Measurements from ENCODE around the gene HEXD.
"Not testable (repeated sequence)": the region's sequence is repeated elsewhere in the genome, so short reads cannot be mapped to it uniquely, and the experiment has no call there.

HEXD gene

GRCh38 chr17:82457073-82457928 is 39.2 kb downstream of the HEXD start:
- H3K27ac ChIP-seq: peak overlapping the region; percentile 99
- H3K36me3 ChIP-seq: peaks cover 25% of the 10 kb centered on the region
- no peaks in the 10 kb centered on the region for H3K9me3 ChIP-seq
- peak overlapping the region; percentile 88 to 99 for H3K4me3 ChIP-seq (ENCODE audit: low read depth in 1 of 2, low read length in 1 of 2)
- no peak for TF ChIP-seq CTCF (IDR thresholded peaks at IDR 0.05)
- no peaks in the 10 kb centered on the region for H3K27me3 ChIP-seq
- H3K4me1 ChIP-seq (ENCODE audit: control insufficient read depth in 1 of 2, insufficient read depth in 1 of 2, low read depth in 1 of 2, low read length in 1 of 2): peaks cover 42 to 50% of the 10 kb centered on the region in 2 experiments

GRCh38 chr17:82457929-82458178 is 39.7 kb downstream of the HEXD start:
- Histone ChIP-seq H3K4me1 (ENCODE audit: control insufficient read depth in 1 of 2, insufficient read depth in 1 of 2, low read depth in 1 of 2, low read length in 1 of 2) (peaks cover 42 to 51% of the 10 kb centered on the region in 2 experiments), H3K4me3 (ENCODE audit: low read depth in 1 of 2, low read length in 1 of 2) (peak overlapping the region; percentile 88 to 99), H3K27me3 (no peaks in the 10 kb centered on the region), H3K27ac (peak overlapping the region; percentile 99), H3K36me3 (peaks cover 31% of the 10 kb centered on the region), H3K9me3 (no peaks in the 10 kb centered on the region)
- no peak for TF ChIP-seq CTCF (IDR thresholded peaks at IDR 0.05)

GRCh38 chr17:82458179-82458884 is 40.2 kb downstream of the HEXD start, which contains the start of gene NARF:
Gene NARF (plus strand): TSS chr17:82458741. CDS start chr17:82458804, 63 bp downstream.
- Histone ChIP-seq H3K27ac (peak within 1 kb of the TSS; percentile 99), H3K9me3 (no peaks in the 10 kb centered on the region), H3K4me3 (ENCODE audit: low read depth in 1 of 2, low read length in 1 of 2) (peak within 1 kb of the TSS; percentile 88 to 99), H3K4me1 (ENCODE audit: control insufficient read depth in 1 of 2, insufficient read depth in 1 of 2, low read depth in 1 of 2, low read length in 1 of 2) (peaks cover 42 to 51% of the 10 kb centered on the region in 2 experiments), H3K27me3 (no peaks in the 10 kb centered on the region), H3K36me3 (peaks cover 36% of the 10 kb centered on the region)
- TF ChIP-seq CTCF (IDR thresholded peaks at IDR 0.05): no peak

GRCh38 chr17:82458885-82459424 is 40.8 kb downstream of the HEXD start:
- no peaks in the 10 kb centered on the region for H3K9me3 ChIP-seq
- peaks cover 42% of the 10 kb centered on the region for H3K36me3 ChIP-seq
- H3K27me3 ChIP-seq: no peaks in the 10 kb centered on the region
- no peak for TF ChIP-seq CTCF (IDR thresholded peaks at IDR 0.05)
- H3K27ac ChIP-seq: peak overlapping the region; percentile 99
- peaks cover 42 to 51% of the 10 kb centered on the region in 2 experiments for H3K4me1 ChIP-seq (ENCODE audit: control insufficient read depth in 1 of 2, insufficient read depth in 1 of 2, low read depth in 1 of 2, low read length in 1 of 2)
- H3K4me3 ChIP-seq (ENCODE audit: low read depth in 1 of 2, low read length in 1 of 2): peak overlapping the region; percentile 88 to 99

GRCh38 chr17:82459936-82460335 is 41.8 kb downstream of the HEXD start:
- not testable (repeated sequence) for H3K27me3 ChIP-seq, H3K9me3 ChIP-seq
- peaks cover 42 to 51% of the 10 kb centered on the region in 2 experiments for H3K4me1 ChIP-seq (ENCODE audit: control insufficient read depth in 1 of 2, insufficient read depth in 1 of 2, low read depth in 1 of 2, low read length in 1 of 2)
- H3K27ac ChIP-seq: peak overlapping the region; percentile 99
- H3K4me3 ChIP-seq (ENCODE audit: low read depth in 1 of 2, low read length in 1 of 2): peak overlapping the region; percentile 88 to 99
- peaks cover 52% of the 10 kb centered on the region for H3K36me3 ChIP-seq

Measured in neutrophil (primary cell).